OCI-LY1 (cell line): Measurements from ENCODE around the gene EXOC6B.

ENCODE experiments used
- H2AFZ ChIP-seq: fragments of 200-600 bp; sonication (generic), shearing (Covaris generic); 2 replicates; pipeline ENCODE4 v1.6.0; 2014; ENCODE audit warnings: antibody characterized with exemption, mild to moderate bottlenecking, low read length
- H3F3A ChIP-seq: fragments of 200-600 bp; sonication (generic), shearing (Covaris generic); 2 replicates; pipeline ENCODE4 v1.6.0; 2014; ENCODE audit warnings: mild to moderate bottlenecking, antibody characterized with exemption, low read length, moderate library complexity; ENCODE audit not compliant: insufficient read depth
- H3K27ac ChIP-seq: fragments of 200-600 bp; sonication (generic); 2 replicates; pipeline ENCODE4 v1.5.1; 2014; ENCODE audit warnings: low read length, mixed run types, mild to moderate bottlenecking, low read depth; ENCODE audit not compliant: poor library complexity, severe bottlenecking
- H3K27me3 ChIP-seq: fragments of 200-600 bp; sonication (generic); 2 replicates; pipeline ENCODE4 v1.6.0; 2014; ENCODE audit warnings: antibody characterized with exemption, mild to moderate bottlenecking, low read length, moderate library complexity; ENCODE audit not compliant: insufficient read depth
- H3K36me3 ChIP-seq: fragments of 200-600 bp; sonication (generic); 2 replicates; pipeline ENCODE4 v1.6.1; 2014; ENCODE audit warnings: mild to moderate bottlenecking, antibody characterized with exemption, low read length, moderate library complexity, mixed read lengths; ENCODE audit not compliant: insufficient read depth
- H3K4me1 ChIP-seq: fragments of 200-600 bp; sonication (generic); 2 replicates; pipeline ENCODE4 v1.5.1; 2014; ENCODE audit warnings: mild to moderate bottlenecking, low read length, moderate library complexity; ENCODE audit not compliant: insufficient read depth, severe bottlenecking
- H3K4me2 ChIP-seq: fragments of 200-600 bp; sonication (generic), shearing (Covaris generic); 2 replicates; pipeline ENCODE4 v1.6.1; 2014; ENCODE audit warnings: low read length
- H3K4me3 ChIP-seq: fragments of 200-600 bp; sonication (generic); 2 replicates; pipeline ENCODE4 v1.5.1; 2014; ENCODE audit warnings: low read length, low read depth, mild to moderate bottlenecking, mixed read lengths; ENCODE audit not compliant: poor library complexity, severe bottlenecking
- H3K79me2 ChIP-seq: fragments of 200-600 bp; shearing (Covaris generic); 2 replicates; pipeline ENCODE4 v1.6.1; 2016; ENCODE audit warnings: mixed run types, low read length, mixed read lengths; ENCODE audit not compliant: insufficient read depth
- H3K9ac ChIP-seq: fragments of 200-600 bp; sonication (generic), shearing (Covaris generic); 2 replicates; pipeline ENCODE4 v1.6.1; 2014; ENCODE audit warnings: mild to moderate bottlenecking, low read length, mixed read lengths
- H3K9me2 ChIP-seq: fragments of 200-600 bp; sonication (generic), shearing (Covaris generic); 2 replicates; pipeline ENCODE4 v1.6.1; 2014; ENCODE audit warnings: low read depth, mild to moderate bottlenecking, low read length, mixed read lengths
- H3K9me3 ChIP-seq: fragments of 200-600 bp; shearing (Covaris generic); 2 replicates; pipeline ENCODE4 v1.6.1; 2014; ENCODE audit warnings: low read length, mixed read lengths
- H4K20me1 ChIP-seq: fragments of 200-600 bp; sonication (generic), shearing (Covaris generic); 2 replicates; pipeline ENCODE4 v1.6.0; 2016; ENCODE audit warnings: mild to moderate bottlenecking, low read length; ENCODE audit not compliant: insufficient read depth
- CTCF ChIP-seq: fragments of 200-600 bp; sonication (generic), shearing (Covaris generic); IDR thresholded peaks from 2 replicates; pipeline ENCODE4 v1.5.1; 2017; ENCODE audit warnings: mild to moderate bottlenecking, antibody characterized with exemption, low read length, moderate library complexity, mixed read lengths
- EZH2 ChIP-seq: fragments of 200-600 bp; sonication (generic), shearing (Covaris generic); IDR thresholded peaks from 2 replicates; pipeline ENCODE4 v1.8.0; 2017; ENCODE audit warnings: borderline replicate concordance, mixed run types, mild to moderate bottlenecking, antibody characterized with exemption, low read length, moderate library complexity, mixed read lengths

Gene EXOC6B

GRCh38 chr2:72723769-72724370 lies 102.0 kb downstream of the EXOC6B start:
- no peaks in the 10 kb centered on the region for H3K9me3 ChIP-seq
- H3K27ac ChIP-seq: no peak overlapping the region
- no peak for TF ChIP-seq CTCF
- TF ChIP-seq EZH2: no peak
- H3K36me3 ChIP-seq: no peaks in the 10 kb centered on the region
- H3K79me2 ChIP-seq: no peaks in the 10 kb centered on the region
- H4K20me1 ChIP-seq: no peaks in the 10 kb centered on the region
- H3F3A ChIP-seq: no peaks in the 10 kb centered on the region
- H3K9ac ChIP-seq: no peak overlapping the region
- H3K4me1 ChIP-seq: no peaks in the 10 kb centered on the region
- no peak overlapping the region for H3K4me3 ChIP-seq
- H3K9me2 ChIP-seq: no peaks in the 10 kb centered on the region
- H2AFZ ChIP-seq: no peak overlapping the region
- H3K4me2 ChIP-seq: no peak overlapping the region
- H3K27me3 ChIP-seq: no peaks in the 10 kb centered on the region

GRCh38 chr2:72722492-72723070 lies 103.3 kb downstream of the EXOC6B start:
- no peaks in the 10 kb centered on the region for H4K20me1 ChIP-seq
- H2AFZ ChIP-seq: no peak overlapping the region
- no peak overlapping the region for H3K27ac ChIP-seq
- H3K9me3 ChIP-seq: no peaks in the 10 kb centered on the region
- H3K4me3 ChIP-seq: no peak overlapping the region
- no peaks in the 10 kb centered on the region for H3K4me1 ChIP-seq
- H3K36me3 ChIP-seq: no peaks in the 10 kb centered on the region
- no peaks in the 10 kb centered on the region for H3K79me2 ChIP-seq
- no peak overlapping the region for H3K9ac ChIP-seq
- H3K4me2 ChIP-seq: no peak overlapping the region
- H3K9me2 ChIP-seq: no peaks in the 10 kb centered on the region
- H3K27me3 ChIP-seq: no peaks in the 10 kb centered on the region
- no peaks in the 10 kb centered on the region for H3F3A ChIP-seq
- TF ChIP-seq CTCF: no peak
- TF ChIP-seq EZH2: no peak

DNA sequence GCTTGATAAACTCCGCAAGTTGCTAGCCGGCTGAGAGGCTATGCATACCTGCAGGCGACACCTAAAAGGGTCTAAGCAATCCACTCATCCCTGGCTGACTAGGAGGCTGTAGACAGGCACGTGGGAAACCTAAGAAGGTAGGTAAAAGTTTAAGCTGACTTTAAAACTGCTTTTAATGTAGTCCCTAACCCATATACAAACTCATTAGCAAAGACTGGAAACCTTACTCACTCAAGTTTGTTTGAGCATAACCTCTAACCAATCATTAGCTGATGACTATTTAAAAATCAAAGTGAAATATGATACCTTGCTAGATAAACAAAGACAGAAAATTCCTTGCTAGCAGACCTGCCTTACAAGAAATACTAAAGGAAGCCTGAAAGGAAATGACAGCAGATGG lies 106.4 kb downstream of the EXOC6B start:
- no peaks in the 10 kb centered on the region for H4K20me1 ChIP-seq
- H3K9me3 ChIP-seq: no peaks in the 10 kb centered on the region
- H3K36me3 ChIP-seq: no peaks in the 10 kb centered on the region
- no peaks in the 10 kb centered on the region for H3K9me2 ChIP-seq
- no peak overlapping the region for H3K9ac ChIP-seq
- no peaks in the 10 kb centered on the region for H3K27me3 ChIP-seq
- no peak overlapping the region for H3K4me2 ChIP-seq
- no peak for TF ChIP-seq CTCF
- TF ChIP-seq EZH2: no peak
- H3F3A ChIP-seq: no peaks in the 10 kb centered on the region
- no peak overlapping the region for H3K27ac ChIP-seq
- no peaks in the 10 kb centered on the region for H3K79me2 ChIP-seq
- no peak overlapping the region for H3K4me3 ChIP-seq
- H3K4me1 ChIP-seq: no peaks in the 10 kb centered on the region
- no peak overlapping the region for H2AFZ ChIP-seq
